ENCODE measurements around the gene TNRC18.

- TF ChIP-seq CTCF (conservative IDR thresholded peaks at IDR 0.05; ENCODE audit: low read length) (no peak), EZH2phosphoT487 (IDR thresholded peaks at IDR 0.05; ENCODE audit: borderline replicate concordance) (no peak)
Measured at GRCh38 chr7:5388273-5388901, 35.2 kb downstream of the TNRC18 start.
